Measurements from ENCODE around the gene RAPGEF3.

DNA sequence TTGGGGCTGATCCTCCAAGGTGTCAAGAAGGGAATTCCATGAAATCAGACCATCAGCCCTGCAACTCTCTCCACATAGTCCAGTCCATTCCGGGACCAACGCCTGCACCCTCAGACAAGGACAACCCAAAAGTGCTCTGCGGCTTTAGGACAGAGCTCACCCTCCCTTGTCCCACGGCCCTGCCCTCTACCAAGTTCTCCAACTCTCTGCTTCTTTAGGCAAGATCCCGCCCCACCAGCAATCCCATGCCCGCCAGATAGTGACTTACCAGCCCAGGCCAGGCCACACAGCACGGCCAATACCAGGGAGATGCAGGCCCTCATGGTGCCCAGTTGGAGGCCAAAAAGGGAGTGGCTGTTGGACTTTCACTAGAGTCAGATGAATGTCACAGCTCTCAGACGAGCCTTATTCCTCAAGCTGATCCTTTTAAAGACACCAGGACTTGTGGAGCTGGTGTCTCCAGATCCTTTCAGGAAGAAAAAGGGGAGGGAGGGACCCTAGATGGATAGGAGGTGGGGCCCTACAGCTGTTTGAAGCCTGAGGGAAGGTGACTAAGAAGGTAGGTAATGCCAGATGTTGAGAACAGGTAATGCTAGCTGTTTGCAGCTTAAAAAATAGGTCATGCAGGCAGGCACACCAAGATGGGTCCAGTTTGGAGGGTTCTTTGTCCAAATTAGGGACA, 33.4 kb downstream of the RAPGEF3 start, which contains the start of gene ENDOU:
- TF ChIP-seq, protein P1, sequence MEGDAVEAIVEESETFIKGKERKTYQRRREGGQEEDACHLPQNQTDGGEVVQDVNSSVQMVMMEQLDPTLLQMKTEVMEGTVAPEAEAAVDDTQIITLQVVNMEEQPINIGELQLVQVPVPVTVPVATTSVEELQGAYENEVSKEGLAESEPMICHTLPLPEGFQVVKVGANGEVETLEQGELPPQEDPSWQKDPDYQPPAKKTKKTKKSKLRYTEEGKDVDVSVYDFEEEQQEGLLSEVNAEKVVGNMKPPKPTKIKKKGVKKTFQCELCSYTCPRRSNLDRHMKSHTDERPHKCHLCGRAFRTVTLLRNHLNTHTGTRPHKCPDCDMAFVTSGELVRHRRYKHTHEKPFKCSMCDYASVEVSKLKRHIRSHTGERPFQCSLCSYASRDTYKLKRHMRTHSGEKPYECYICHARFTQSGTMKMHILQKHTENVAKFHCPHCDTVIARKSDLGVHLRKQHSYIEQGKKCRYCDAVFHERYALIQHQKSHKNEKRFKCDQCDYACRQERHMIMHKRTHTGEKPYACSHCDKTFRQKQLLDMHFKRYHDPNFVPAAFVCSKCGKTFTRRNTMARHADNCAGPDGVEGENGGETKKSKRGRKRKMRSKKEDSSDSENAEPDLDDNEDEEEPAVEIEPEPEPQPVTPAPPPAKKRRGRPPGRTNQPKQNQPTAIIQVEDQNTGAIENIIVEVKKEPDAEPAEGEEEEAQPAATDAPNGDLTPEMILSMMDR (conservative IDR thresholded peaks at IDR 0.05): no peak
- no peak for TF ChIP-seq EZH2 (IDR thresholded peaks at IDR 0.05; ENCODE audit: low read depth)

All from PC-9 (cell line).